Activated T-cell treated with anti-CD3 and anti-CD28 coated beads for 4 hours (primary cell): ENCODE results near the gene SMYD3.
"Not testable (repeated sequence)": the region's sequence is repeated elsewhere in the genome, so short reads cannot be mapped to it uniquely, and the experiment has no call there.

Experiments used
- DNase-seq: peaks from one replicate; pipeline ENCODE4 v3.0.0-alpha.2; 2020

The SMYD3 gene

GRCh38 chr1:246092136-246092535, 414.9 kb downstream of the SMYD3 start:
- DNase-seq = no peak

- DNase-seq = no peak
Observed at GRCh38 chr1:246091477-246091876, 415.6 kb downstream of the SMYD3 start.

GRCh38 chr1:246086191-246086590, 420.9 kb downstream of the SMYD3 start:
- DNase-seq = no peak

GRCh38 chr1:246083416-246083815, 423.7 kb downstream of the SMYD3 start:
- no peak for DNase-seq

- DNase-seq = no peak
Observed at GRCh38 chr1:246081856-246082668, 425.0 kb downstream of the SMYD3 start.

- DNase-seq = no peak
Observed at GRCh38 chr1:246081138-246081702, 425.9 kb downstream of the SMYD3 start.

- no peak for DNase-seq
Observed at GRCh38 chr1:246080031-246080430, 427.0 kb downstream of the SMYD3 start.

- no peak for DNase-seq
Observed at GRCh38 chr1:246078888-246079252, 428.2 kb downstream of the SMYD3 start.

GRCh38 chr1:246078126-246078887, 428.8 kb downstream of the SMYD3 start:
- DNase-seq = no peak

GRCh38 chr1:246077476-246077875, 429.6 kb downstream of the SMYD3 start:
- DNase-seq = no peak

- DNase-seq = no peak
Observed at GRCh38 chr1:246074421-246074820, 432.7 kb downstream of the SMYD3 start.

GRCh38 chr1:246072456-246072955, 434.6 kb downstream of the SMYD3 start:
- DNase-seq = no peak

GRCh38 chr1:246071981-246072380, 435.1 kb downstream of the SMYD3 start:
- DNase-seq = not testable (repeated sequence)

- DNase-seq = not testable (repeated sequence)
Observed at GRCh38 chr1:246071561-246071960, 435.5 kb downstream of the SMYD3 start.

GRCh38 chr1:246069581-246069980, 437.5 kb downstream of the SMYD3 start:
- no peak for DNase-seq

- no peak for DNase-seq
Observed at GRCh38 chr1:246068619-246069509, 438.2 kb downstream of the SMYD3 start.

GRCh38 chr1:246068217-246068512, 438.9 kb downstream of the SMYD3 start:
- no peak for DNase-seq

- DNase-seq = no peak
Observed at GRCh38 chr1:246067432-246068216, 439.5 kb downstream of the SMYD3 start.

GRCh38 chr1:246066573-246066972, 440.5 kb downstream of the SMYD3 start:
- DNase-seq = no peak

GRCh38 chr1:246065592-246065991, 441.5 kb downstream of the SMYD3 start:
- no peak for DNase-seq

- no peak for DNase-seq
Observed at GRCh38 chr1:246064891-246065290, 442.2 kb downstream of the SMYD3 start.

- DNase-seq = no peak
Observed at GRCh38 chr1:246063013-246063616, 444.0 kb downstream of the SMYD3 start.
